Uterus (tissue), 2 donors: ENCODE data around the gene PKNOX2.

Experiments
- POLR2A ChIP-seq, 2 donors: fragments of 450-650 bp; IDR thresholded peaks; one replicate each; pipeline ENCODE4 v1.6.1; 2016; ENCODE audit warnings: antibody characterized with exemption in 2 of 2, mild to moderate bottlenecking in 1 of 2, moderate library complexity in 1 of 2
- TF ChIP-seq, protein P1 (sequence below), 4 experiments: fragments of 200-600 bp in 2 of 4; fragments of 450-650 bp in 2 of 4; sonication (generic) in 2 of 4; IDR thresholded peaks; one replicate each; pipeline ENCODE4 v1.5.1; 2016 to 2019; ENCODE audit warnings: antibody characterized with exemption in 4 of 4, mild to moderate bottlenecking in 2 of 4, moderate library complexity in 1 of 4

DNA sequence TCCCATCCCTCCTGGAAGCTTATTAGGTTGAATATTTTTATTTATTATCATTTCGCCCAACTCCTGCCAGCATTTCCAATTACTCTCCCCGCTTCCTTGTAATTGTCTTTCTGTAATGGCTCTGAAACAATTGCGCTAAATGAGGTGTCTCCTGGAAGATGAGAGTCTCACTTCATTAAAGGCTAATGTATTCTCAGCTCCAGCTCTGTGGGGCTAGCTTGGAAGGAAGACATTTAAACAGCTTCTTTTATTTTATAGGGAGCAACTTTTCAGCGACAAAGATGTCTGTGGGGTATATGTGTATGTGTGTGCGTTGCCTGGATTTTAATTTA lies 86.6 kb downstream of the PKNOX2 start:
- TF ChIP-seq POLR2A (IDR thresholded peaks at IDR 0.05): no peak
- TF ChIP-seq, protein P1, sequence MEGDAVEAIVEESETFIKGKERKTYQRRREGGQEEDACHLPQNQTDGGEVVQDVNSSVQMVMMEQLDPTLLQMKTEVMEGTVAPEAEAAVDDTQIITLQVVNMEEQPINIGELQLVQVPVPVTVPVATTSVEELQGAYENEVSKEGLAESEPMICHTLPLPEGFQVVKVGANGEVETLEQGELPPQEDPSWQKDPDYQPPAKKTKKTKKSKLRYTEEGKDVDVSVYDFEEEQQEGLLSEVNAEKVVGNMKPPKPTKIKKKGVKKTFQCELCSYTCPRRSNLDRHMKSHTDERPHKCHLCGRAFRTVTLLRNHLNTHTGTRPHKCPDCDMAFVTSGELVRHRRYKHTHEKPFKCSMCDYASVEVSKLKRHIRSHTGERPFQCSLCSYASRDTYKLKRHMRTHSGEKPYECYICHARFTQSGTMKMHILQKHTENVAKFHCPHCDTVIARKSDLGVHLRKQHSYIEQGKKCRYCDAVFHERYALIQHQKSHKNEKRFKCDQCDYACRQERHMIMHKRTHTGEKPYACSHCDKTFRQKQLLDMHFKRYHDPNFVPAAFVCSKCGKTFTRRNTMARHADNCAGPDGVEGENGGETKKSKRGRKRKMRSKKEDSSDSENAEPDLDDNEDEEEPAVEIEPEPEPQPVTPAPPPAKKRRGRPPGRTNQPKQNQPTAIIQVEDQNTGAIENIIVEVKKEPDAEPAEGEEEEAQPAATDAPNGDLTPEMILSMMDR (IDR thresholded peaks at IDR 0.05): no peak
